HG03342 (cell line): ENCODE measurements around the gene MDM4.
"Not testable (repeated sequence)": the region's sequence is repeated elsewhere in the genome, so short reads cannot be mapped to it uniquely, and the experiment has no call there.

Experiments used
- ATAC-seq: cut with Tn5 transposase; IDR thresholded peaks from one replicate; pipeline ENCODE4 v1.9.1; 2021; ENCODE audit warnings: mild to moderate bottlenecking, moderate library complexity; ENCODE audit not compliant: unreplicated experiment

Gene MDM4

GRCh38 chr1:204513117-204513716 lies 3.0 kb upstream of the MDM4 start:
- ATAC-seq, result peak; percentile 37

GRCh38 chr1:204514828-204515227 lies 1.4 kb upstream of the MDM4 start:
- no peak for ATAC-seq

- not testable (repeated sequence) for ATAC-seq
Measured at GRCh38 chr1:204517382-204517781, 1.2 kb downstream of the MDM4 start.

GRCh38 chr1:204520834-204521709 lies 4.9 kb downstream of the MDM4 start:
- peak; percentile 56 for ATAC-seq

- not testable (repeated sequence) for ATAC-seq
Measured at GRCh38 chr1:204521941-204522521, 5.8 kb downstream of the MDM4 start.

GRCh38 chr1:204523605-204524215 lies 7.5 kb downstream of the MDM4 start:
- no peak for ATAC-seq

- no peak for ATAC-seq
Measured at GRCh38 chr1:204524986-204525385, 8.8 kb downstream of the MDM4 start.

- no peak for ATAC-seq
Measured at GRCh38 chr1:204528241-204528640, 12.0 kb downstream of the MDM4 start.

- ATAC-seq, result no peak
Measured at GRCh38 chr1:204528677-204529076, 12.5 kb downstream of the MDM4 start.

GRCh38 chr1:204529371-204529895 lies 13.2 kb downstream of the MDM4 start:
- ATAC-seq, result no peak

GRCh38 chr1:204530932-204531331 lies 14.7 kb downstream of the MDM4 start:
- ATAC-seq, result peak; percentile 85

GRCh38 chr1:204532832-204533231 lies 16.6 kb downstream of the MDM4 start:
- no peak for ATAC-seq

- no peak for ATAC-seq
Measured at GRCh38 chr1:204541626-204542025, 25.4 kb downstream of the MDM4 start.

- ATAC-seq, result no peak
Measured at GRCh38 chr1:204544321-204544720, 28.1 kb downstream of the MDM4 start.

- no peak for ATAC-seq
Measured at GRCh38 chr1:204545202-204545601, 29.0 kb downstream of the MDM4 start.

GRCh38 chr1:204545881-204546280 lies 29.7 kb downstream of the MDM4 start:
- no peak for ATAC-seq

GRCh38 chr1:204548265-204548664 lies 32.1 kb downstream of the MDM4 start:
- no peak for ATAC-seq

- ATAC-seq, result no peak
Measured at GRCh38 chr1:204549313-204549712, 33.1 kb downstream of the MDM4 start.

- ATAC-seq, result no peak
Measured at GRCh38 chr1:204550926-204551325, 34.7 kb downstream of the MDM4 start.

- no peak for ATAC-seq
Measured at GRCh38 chr1:204556458-204557052, 40.3 kb downstream of the MDM4 start.

GRCh38 chr1:204558467-204558866 lies 42.3 kb downstream of the MDM4 start:
- ATAC-seq, result no peak
